BLaER1 (cell line): ENCODE measurements around the gene GALNT15.

ENCODE experiments used
- H3K27ac ChIP-seq: shearing (Covaris generic); formaldehyde crosslinking; 2 replicates; pipeline ENCODE4 v1.8.1; 2022
- H3K27me3 ChIP-seq: shearing (Covaris generic); formaldehyde crosslinking; 2 replicates; pipeline ENCODE4 v1.8.1; 2022
- H3K36me3 ChIP-seq: shearing (Covaris generic); formaldehyde crosslinking; 2 replicates; pipeline ENCODE4 v1.8.1; 2022
- H3K4me1 ChIP-seq: shearing (Covaris generic); formaldehyde crosslinking; 2 replicates; pipeline ENCODE4 v1.8.1; 2022
- H3K4me2 ChIP-seq: shearing (Covaris generic); formaldehyde crosslinking; 2 replicates; pipeline ENCODE4 v1.8.1; 2022
- H3K4me3 ChIP-seq: shearing (Covaris generic); formaldehyde crosslinking; 2 replicates; pipeline ENCODE4 v1.8.1; 2022
- H3K9ac ChIP-seq: shearing (Covaris generic); formaldehyde crosslinking; 2 replicates; pipeline ENCODE4 v1.8.1; 2022
- H3K9me3 ChIP-seq: shearing (Covaris generic); formaldehyde crosslinking; 2 replicates; pipeline ENCODE4 v1.8.1; 2022
- H4K20me1 ChIP-seq: shearing (Covaris generic); formaldehyde crosslinking; 2 replicates; pipeline ENCODE4 v1.8.1; 2022
- Cebpa-rat ChIP-seq: shearing (Covaris generic); IDR thresholded peaks from 2 replicates; pipeline ENCODE4 v1.8.1; 2022

GALNT15 gene

DNA sequence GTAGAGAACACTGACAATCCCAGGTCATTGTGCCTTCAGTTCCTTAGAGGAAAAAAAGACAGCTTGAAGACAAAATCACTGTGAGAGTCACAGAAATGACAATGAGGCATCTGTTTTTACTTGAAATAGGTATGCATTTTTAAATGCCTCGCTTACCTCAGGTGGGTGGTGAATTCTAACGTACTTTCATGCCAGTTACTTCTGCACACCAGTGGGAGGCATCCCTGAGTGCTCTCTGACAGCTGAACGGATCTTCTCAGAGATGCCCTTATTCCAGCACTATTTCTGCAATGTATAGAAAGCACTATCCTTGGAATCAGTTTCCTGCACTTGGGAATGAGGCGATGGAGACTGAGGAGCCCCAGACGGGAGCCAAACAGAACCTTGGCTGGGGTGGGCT is 74.1 kb downstream of the GALNT15 start:
- no peaks in the 10 kb centered on the region for H3K36me3 ChIP-seq
- H3K9me3 ChIP-seq: no peaks in the 10 kb centered on the region
- H3K4me3 ChIP-seq: no peak overlapping the region
- H3K27me3 ChIP-seq: no peaks in the 10 kb centered on the region
- H3K4me1 ChIP-seq: peaks cover 7% of the 10 kb centered on the region
- no peak overlapping the region for H3K9ac ChIP-seq
- no peak for TF ChIP-seq Cebpa-rat
- H3K4me2 ChIP-seq: no peak overlapping the region
- no peaks in the 10 kb centered on the region for H4K20me1 ChIP-seq
- H3K27ac ChIP-seq: no peak overlapping the region

DNA sequence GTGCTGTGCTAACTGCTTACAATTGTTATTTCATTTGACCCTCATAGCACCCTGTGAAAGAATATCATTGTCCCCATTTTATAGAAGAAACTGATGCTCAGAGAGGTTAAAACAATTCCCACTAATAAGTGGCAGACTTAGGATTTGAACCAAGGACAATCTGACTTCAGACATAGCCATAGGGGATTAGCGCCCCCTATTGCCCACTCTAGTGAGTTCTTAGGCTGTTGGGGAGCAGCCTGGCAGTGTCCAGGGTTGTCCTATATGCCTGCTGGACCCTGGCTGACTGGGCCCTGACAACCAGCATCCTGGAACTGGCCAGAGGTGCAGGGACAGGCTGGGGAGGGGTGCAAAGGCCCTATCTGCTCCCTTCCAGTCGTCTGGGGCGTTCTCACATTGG is 74.9 kb downstream of the GALNT15 start:
- no peak for TF ChIP-seq Cebpa-rat
- H3K27me3 ChIP-seq: no peaks in the 10 kb centered on the region
- no peak overlapping the region for H3K27ac ChIP-seq
- no peaks in the 10 kb centered on the region for H3K36me3 ChIP-seq
- H3K4me1 ChIP-seq: peaks cover under 1% of the 10 kb centered on the region
- H3K9me3 ChIP-seq: no peaks in the 10 kb centered on the region
- H3K4me3 ChIP-seq: no peak overlapping the region
- H3K9ac ChIP-seq: no peak overlapping the region
- H3K4me2 ChIP-seq: no peak overlapping the region
- H4K20me1 ChIP-seq: no peaks in the 10 kb centered on the region

DNA sequence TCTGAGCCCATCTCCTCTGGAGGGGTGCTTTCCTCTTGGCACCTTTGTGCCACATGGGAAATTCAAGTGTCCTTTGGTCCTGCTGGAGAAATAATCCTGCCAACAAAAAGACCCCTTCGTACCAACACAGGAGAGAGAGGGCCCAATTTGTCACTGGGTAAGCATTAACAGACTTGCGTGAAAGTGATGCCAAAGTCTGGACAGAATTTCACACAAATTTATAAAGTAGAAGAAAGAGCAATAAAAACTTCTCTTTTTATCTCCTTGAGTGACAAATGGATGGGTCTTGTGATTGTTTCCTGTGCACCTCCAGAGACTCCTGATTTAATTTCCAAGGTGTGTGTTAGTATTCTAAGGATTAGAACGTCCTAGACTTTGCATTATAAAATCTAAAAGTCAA is 75.4 kb downstream of the GALNT15 start:
- H4K20me1 ChIP-seq: no peaks in the 10 kb centered on the region

DNA sequence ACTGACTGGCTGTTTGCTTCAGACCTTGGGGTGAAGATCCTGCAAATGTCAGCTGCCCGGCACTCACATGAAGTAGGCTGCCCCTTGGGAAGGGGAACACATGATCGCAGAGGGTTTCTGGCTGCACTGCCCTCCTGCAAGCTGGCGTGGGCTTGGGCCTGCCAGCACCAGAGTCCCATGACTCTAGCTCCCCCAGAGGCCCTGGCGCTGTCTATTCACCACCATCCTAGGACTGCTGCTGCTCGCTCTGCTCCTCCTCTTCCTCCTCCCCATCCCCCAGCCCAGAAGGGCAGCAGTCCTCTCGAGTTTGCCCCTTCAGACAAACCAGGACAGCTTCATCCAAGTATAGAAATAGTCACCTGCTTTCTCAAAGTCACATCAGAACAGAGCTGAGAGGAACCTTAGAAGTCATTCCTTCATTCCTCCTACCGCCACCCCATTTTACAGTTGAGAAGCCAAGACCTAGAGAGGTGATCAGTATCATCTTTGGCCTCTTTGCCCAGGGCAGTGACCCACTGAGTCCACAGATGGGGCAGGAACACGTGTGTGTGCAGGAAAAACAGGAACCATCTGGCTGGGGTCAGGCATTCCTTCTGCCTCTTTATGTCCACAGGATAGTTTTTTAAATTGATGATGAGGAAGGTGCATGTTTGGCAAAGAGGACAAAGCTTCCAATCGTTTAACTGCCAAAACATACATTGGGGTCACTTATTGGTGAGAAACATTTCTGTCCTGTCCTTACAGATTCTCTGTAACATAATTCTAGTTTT is 77.0 kb downstream of the GALNT15 start:
- no peaks in the 10 kb centered on the region for H3K4me1 ChIP-seq
- H3K4me2 ChIP-seq: no peak overlapping the region

More for the DNA sequence above, 75.4 kb downstream of the GALNT15 start:
- no peaks in the 10 kb centered on the region for H3K9me3 ChIP-seq
- no peaks in the 10 kb centered on the region for H3K4me1 ChIP-seq
- H3K9ac ChIP-seq: no peak overlapping the region
- TF ChIP-seq Cebpa-rat: no peak
- H3K4me2 ChIP-seq: no peak overlapping the region
- H3K36me3 ChIP-seq: no peaks in the 10 kb centered on the region
- no peak overlapping the region for H3K4me3 ChIP-seq
- no peaks in the 10 kb centered on the region for H3K27me3 ChIP-seq
- H3K27ac ChIP-seq: no peak overlapping the region

DNA sequence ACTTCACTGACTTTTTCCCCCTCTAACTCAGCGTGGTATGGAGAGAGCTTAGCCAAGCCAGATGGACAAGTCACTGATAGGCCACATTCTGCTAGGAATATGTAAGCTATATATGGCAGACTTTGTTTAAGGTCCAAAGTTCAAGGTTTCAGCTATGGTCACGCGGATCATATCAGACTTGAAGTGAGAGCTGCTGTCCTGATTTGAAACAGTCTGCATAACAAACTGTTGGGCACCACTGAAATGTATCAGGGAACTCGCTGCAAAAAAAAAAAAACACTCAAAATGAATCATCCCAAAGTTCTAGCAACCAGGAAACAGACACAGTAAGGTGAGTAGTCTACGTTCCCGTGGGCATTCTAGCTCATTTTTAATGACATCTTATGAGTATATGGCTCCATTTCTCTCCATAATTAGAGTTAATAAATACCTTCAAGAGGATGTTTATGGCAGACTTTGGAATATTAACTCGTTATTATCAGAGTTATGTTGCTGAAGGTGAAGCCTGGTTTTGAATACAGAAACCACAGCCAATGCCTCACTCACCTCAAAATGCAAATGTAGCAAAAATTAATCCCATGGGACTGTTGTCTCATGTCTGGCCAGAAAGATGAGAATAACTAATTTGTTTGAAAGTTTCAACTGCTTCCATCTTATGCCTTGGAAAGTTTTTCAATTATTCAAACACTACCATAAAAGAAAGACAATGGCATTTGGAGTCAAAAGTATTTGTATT is 77.9 kb downstream of the GALNT15 start:
- H3K4me1 ChIP-seq: no peaks in the 10 kb centered on the region
- H3K36me3 ChIP-seq: no peaks in the 10 kb centered on the region
- H3K4me3 ChIP-seq: no peak overlapping the region
- no peaks in the 10 kb centered on the region for H3K9me3 ChIP-seq
- H3K27me3 ChIP-seq: no peaks in the 10 kb centered on the region
- no peaks in the 10 kb centered on the region for H4K20me1 ChIP-seq
- TF ChIP-seq Cebpa-rat: no peak
- no peak overlapping the region for H3K9ac ChIP-seq
- no peak overlapping the region for H3K27ac ChIP-seq
- H3K4me2 ChIP-seq: no peak overlapping the region

More for the DNA sequence above, 77.0 kb downstream of the GALNT15 start:
- Histone ChIP-seq H3K9ac (no peak overlapping the region), H3K9me3 (no peaks in the 10 kb centered on the region), H3K4me3 (no peak overlapping the region), H3K27ac (no peak overlapping the region), H3K36me3 (no peaks in the 10 kb centered on the region), H4K20me1 (no peaks in the 10 kb centered on the region), H3K27me3 (no peaks in the 10 kb centered on the region)
- no peak for TF ChIP-seq Cebpa-rat

DNA sequence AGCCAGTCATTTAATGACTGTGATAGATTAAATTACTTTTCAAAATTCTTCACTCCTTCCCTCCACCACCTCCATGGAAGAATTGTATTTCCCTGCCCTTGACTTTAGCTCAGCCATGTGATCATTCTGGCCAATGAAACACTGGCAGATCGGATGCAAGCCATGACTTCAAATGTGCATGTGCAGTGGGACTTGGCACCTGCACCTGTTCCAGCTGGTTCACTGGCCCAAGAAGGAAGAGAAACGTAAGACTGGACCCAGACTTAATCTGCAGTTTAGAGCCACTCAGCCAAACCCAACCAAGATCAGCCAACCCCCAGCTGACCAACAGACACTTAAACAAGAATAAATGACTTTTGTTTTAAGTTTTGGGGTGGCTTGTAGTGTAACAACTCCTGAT is 78.5 kb downstream of the GALNT15 start:
- no peak for TF ChIP-seq Cebpa-rat
- Histone ChIP-seq H3K36me3 (no peaks in the 10 kb centered on the region), H3K9me3 (no peaks in the 10 kb centered on the region), H3K27me3 (no peaks in the 10 kb centered on the region), H3K9ac (no peak overlapping the region), H3K4me2 (no peak overlapping the region), H3K27ac (no peak overlapping the region), H4K20me1 (no peaks in the 10 kb centered on the region), H3K4me3 (no peak overlapping the region), H3K4me1 (no peaks in the 10 kb centered on the region)

DNA sequence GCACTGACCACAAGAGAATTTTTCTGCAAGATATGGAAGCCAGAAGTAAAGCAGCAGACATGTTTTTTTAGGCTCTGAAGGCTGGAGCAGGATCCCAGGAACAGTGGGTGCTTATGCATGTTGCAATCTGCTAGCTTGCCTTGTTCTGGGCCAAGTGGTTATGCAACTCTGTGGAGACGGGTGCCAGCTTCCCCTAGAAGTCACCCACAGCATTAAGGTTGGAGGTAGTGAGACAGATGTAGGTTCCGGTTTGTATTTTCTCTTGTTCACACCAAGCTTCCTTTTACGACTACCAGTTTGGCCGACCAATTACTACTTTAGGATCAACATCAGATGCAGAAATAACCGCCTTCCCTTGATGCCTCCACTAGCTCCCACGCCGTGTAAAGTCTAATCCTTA is 79.1 kb downstream of the GALNT15 start:
- Histone ChIP-seq H3K27ac (no peak overlapping the region), H3K9me3 (no peaks in the 10 kb centered on the region), H3K9ac (no peak overlapping the region), H3K4me3 (no peak overlapping the region), H3K4me2 (no peak overlapping the region), H4K20me1 (no peaks in the 10 kb centered on the region), H3K27me3 (no peaks in the 10 kb centered on the region), H3K4me1 (no peaks in the 10 kb centered on the region), H3K36me3 (no peaks in the 10 kb centered on the region)
- no peak for TF ChIP-seq Cebpa-rat

DNA sequence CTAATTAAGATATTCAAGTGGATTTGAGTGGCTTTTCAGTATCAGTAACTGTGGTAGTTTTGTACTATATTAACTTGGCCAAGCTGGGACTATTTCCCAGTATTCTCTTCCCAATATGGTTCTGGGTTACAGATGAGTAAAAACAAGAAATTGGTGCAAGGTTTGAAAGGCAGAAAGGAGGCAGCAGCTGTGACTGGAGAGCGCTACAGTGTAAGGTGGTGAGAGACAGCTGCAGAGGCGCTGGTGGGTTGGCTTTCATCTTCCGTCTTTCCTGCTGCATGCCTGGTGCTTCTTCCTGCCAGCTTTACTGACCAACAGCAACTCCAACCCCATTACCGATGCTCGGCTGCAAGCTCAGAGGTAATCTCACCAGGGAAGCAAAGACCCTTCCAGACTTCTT is 80.4 kb downstream of the GALNT15 start:
- Histone ChIP-seq H3K9ac (no peak overlapping the region), H4K20me1 (no peaks in the 10 kb centered on the region), H3K4me3 (no peak overlapping the region), H3K4me2 (no peak overlapping the region), H3K36me3 (peaks cover 9% of the 10 kb centered on the region; the same call in 1 of the 2 replicates), H3K27ac (no peak overlapping the region), H3K4me1 (no peaks in the 10 kb centered on the region), H3K9me3 (no peaks in the 10 kb centered on the region), H3K27me3 (no peaks in the 10 kb centered on the region)
- no peak for TF ChIP-seq Cebpa-rat

DNA sequence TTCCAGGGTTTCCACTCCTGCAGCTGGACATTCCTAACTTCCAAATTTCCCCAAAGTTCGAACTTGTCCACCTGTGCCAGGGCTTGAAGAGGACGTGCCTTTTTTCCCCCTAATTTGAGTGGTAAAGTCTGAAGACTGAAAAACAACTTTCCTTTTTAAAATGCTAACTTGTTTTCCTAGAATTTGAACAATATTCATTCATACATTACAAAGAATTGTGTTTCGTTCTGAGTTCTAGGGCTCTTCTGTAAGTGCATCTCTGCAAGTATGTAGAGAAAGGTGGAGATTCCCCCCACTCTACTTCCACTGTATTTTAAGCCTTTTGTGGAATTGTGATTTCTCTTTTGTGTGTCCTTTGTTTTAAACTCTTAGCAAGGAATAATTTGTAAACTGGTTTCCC is 80.8 kb downstream of the GALNT15 start:
- H4K20me1 ChIP-seq: no peaks in the 10 kb centered on the region
- H3K4me2 ChIP-seq: no peak overlapping the region
- H3K9ac ChIP-seq: no peak overlapping the region
- H3K27me3 ChIP-seq: no peaks in the 10 kb centered on the region
- H3K27ac ChIP-seq: no peak overlapping the region
- no peaks in the 10 kb centered on the region for H3K4me1 ChIP-seq
- H3K4me3 ChIP-seq: no peak overlapping the region
- H3K9me3 ChIP-seq: no peaks in the 10 kb centered on the region
- peaks cover 11% of the 10 kb centered on the region; the same call in 1 of the 2 replicates for H3K36me3 ChIP-seq
- no peak for TF ChIP-seq Cebpa-rat

DNA sequence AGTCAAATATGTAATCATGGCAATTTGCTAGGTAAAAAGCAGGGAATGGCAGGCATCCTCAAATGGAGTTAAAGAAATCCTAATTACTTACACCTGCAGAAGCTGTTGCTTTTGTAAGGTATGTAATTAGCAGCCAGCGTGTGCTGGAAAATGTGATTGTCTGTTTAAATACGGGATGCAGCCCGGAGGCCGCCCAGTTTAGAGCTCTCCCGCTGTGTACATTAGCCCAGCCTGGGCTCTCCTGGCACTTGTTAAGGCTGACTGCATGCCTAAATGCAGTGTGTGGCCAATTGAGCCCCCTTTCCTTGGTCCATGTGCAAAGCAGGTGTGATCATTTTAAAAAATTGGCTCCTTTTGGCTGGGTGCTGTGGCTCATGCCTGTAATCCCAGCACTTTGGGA is 81.2 kb downstream of the GALNT15 start:
- Histone ChIP-seq H3K36me3 (peaks cover 15% of the 10 kb centered on the region; the same call in 1 of the 2 replicates), H3K27ac (no peak overlapping the region), H3K27me3 (no peaks in the 10 kb centered on the region), H3K9me3 (no peaks in the 10 kb centered on the region), H4K20me1 (no peaks in the 10 kb centered on the region), H3K9ac (no peak overlapping the region), H3K4me1 (no peaks in the 10 kb centered on the region), H3K4me3 (no peak overlapping the region), H3K4me2 (no peak overlapping the region)
- TF ChIP-seq Cebpa-rat: no peak
